Activated T-helper 2 cell treated with anti-CD3 and anti-CD28 coated beads, Interferon-gamma antibody, Interleukin-2, Interleukin-4, amounts not matched to agents 10 μg/mL and 5 μg/mL and 100 μg/mL, durations not matched to agents 14 hours and 24 hours and 36 hours (primary cell): ENCODE data around the gene PARVA. TPM values are rescaled to one million over a fixed set of nuclear protein-coding genes. Genes with fewer than 3 reads are reported as not detected.

ENCODE experiments used
- DNase-seq: peaks from one replicate; pipeline ENCODE4 v3.0.0; 2021; ENCODE audit warnings: low spot score
- H3K27ac Mint-ChIP-seq: one replicate; pipeline ENCODE4 v1.8.0; 2021; ENCODE audit warnings: mixed read lengths
- H3K27me3 Mint-ChIP-seq: one replicate; pipeline ENCODE4 v1.8.0; 2021; ENCODE audit warnings: low read depth, mixed read lengths
- H3K36me3 Mint-ChIP-seq: one replicate; pipeline ENCODE4 v1.8.0; 2021; ENCODE audit warnings: low read depth, mixed read lengths
- H3K4me1 Mint-ChIP-seq: one replicate; pipeline ENCODE4 v1.8.0; 2021; ENCODE audit warnings: low read depth, mixed read lengths
- H3K4me3 Mint-ChIP-seq: one replicate; pipeline ENCODE4 v1.8.0; 2021; ENCODE audit warnings: low read depth, mild to moderate bottlenecking, moderate library complexity, mixed read lengths
- H3K9me3 Mint-ChIP-seq: one replicate; pipeline ENCODE4 v1.8.0; 2021; ENCODE audit warnings: mixed read lengths
- intact Hi-C: fragments of 100-400 bp; cut with micrococcal nuclease; formaldehyde crosslinking; loops from one replicate; pipeline ENCODE4 v1.15.1; 2023
- total RNA-seq: library from RNA; stranded (reverse); gene quantifications from 2 replicates; pipeline ENCODE4 v1.2.3, GENCODE V29; 2022

PARVA gene
- total RNA-seq, 1 donor from 2014 or later = not detected

DNA sequence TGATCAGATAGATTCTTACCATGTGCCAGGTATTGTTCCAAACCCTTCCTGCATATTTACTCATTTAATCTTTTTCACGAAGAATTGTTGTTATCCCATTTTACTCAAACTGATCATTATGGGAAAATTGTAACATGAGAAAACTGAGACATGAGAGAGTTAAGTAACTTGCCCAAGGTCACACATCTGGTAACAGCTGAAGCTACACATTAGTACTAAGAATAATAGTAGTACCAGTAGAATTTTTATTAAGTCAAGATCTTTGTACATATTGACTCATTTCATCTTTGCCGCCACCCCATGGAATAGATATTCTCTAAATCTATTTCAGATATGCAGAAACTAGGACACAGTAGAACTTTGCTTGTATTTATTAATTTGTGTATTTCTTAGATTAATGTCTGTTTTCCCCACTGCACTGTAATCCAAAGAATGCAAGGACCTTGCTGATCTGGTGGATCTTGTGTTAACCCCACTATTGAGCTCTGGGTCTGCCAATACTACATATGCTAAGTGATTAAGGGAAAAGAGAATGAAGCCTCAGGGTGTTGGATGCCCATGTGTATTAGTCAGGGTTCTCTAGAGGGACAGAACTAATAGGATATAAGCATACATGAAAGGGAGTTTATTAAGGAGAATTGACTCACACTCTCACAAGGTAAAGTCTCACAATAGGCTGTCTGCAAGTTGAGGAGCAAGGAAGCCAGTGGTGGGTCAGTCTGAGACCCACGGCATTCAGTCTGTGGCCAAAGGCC lies 72.8 kb downstream of the PARVA start:
- no peaks in the 10 kb centered on the region for H3K4me1 Mint-ChIP-seq
- no peaks in the 10 kb centered on the region for H3K36me3 Mint-ChIP-seq
- no peak for DNase-seq
- no peaks in the 10 kb centered on the region for H3K9me3 Mint-ChIP-seq
- H3K4me3 Mint-ChIP-seq = no peak overlapping the region
- peaks cover 2% of the 10 kb centered on the region for H3K27me3 Mint-ChIP-seq
- intact Hi-C loops = no loop called here
- no peak overlapping the region for H3K27ac Mint-ChIP-seq

DNA sequence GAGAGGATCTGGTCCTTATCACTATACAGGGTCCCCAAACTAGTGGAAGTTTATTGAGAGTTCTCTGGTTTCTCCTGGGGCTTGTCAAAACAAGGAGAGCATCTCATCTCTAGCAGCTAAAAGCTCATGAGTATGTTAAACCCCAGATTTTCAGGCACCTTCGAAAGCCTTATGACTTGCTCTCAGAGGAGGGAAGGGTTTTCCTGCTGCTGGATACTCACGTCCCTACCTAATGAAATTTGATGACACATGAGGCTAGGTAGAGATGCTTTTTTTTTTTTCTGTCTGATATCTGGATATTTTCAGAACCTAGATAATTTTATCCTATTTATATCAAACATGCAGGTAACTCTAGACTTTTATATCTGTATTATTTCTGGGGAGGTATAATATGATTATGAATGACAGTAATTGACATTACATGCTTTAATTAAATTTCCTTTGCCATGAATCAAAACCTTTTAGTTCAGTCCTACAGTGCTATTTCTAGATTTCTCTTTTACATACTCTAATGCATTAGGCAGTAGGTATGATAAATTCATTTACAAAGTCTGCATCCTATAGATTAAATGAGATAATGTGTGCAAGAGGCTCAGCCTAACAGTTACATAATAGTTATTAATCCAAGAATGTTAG lies 73.9 kb downstream of the PARVA start:
- H3K27me3 Mint-ChIP-seq = peaks cover 2% of the 10 kb centered on the region
- H3K9me3 Mint-ChIP-seq = no peaks in the 10 kb centered on the region
- intact Hi-C loops = no loop called here
- no peaks in the 10 kb centered on the region for H3K4me1 Mint-ChIP-seq
- no peak overlapping the region for H3K27ac Mint-ChIP-seq
- no peak for DNase-seq
- no peaks in the 10 kb centered on the region for H3K36me3 Mint-ChIP-seq
- no peak overlapping the region for H3K4me3 Mint-ChIP-seq

GRCh38 chr11:12453243-12453642 lies 75.9 kb downstream of the PARVA start:
- Mint-ChIP-seq H3K27me3 (peaks cover 2% of the 10 kb centered on the region), H3K4me1 (no peaks in the 10 kb centered on the region), H3K36me3 (no peaks in the 10 kb centered on the region), H3K27ac (no peak overlapping the region), H3K9me3 (no peaks in the 10 kb centered on the region), H3K4me3 (no peak overlapping the region)
- intact Hi-C loops = no loop called here
- DNase-seq = no peak

DNA sequence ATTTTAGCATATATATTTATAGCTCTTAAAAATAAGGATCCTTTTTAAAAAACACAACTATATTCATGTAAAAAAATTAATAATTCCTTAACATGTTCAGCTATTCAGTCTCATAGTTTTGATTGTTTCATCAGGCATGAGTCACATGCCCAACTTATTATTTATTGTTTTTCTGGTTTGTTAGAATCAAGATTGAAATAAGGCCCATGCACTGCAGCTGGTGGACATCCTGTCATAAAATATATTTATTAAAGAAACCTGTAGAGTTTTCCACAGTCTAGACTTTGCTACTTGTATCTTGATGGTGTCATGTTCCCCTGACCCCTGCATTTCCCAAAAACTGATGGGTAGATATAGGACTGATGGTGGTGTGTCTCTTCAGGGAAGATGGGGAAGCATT lies 77.4 kb downstream of the PARVA start:
- H3K9me3 Mint-ChIP-seq = no peaks in the 10 kb centered on the region
- H3K4me3 Mint-ChIP-seq = no peak overlapping the region
- no peaks in the 10 kb centered on the region for H3K36me3 Mint-ChIP-seq
- no peak for DNase-seq
- intact Hi-C loops = no loop called here
- no peaks in the 10 kb centered on the region for H3K4me1 Mint-ChIP-seq
- peaks cover 2% of the 10 kb centered on the region for H3K27me3 Mint-ChIP-seq
- H3K27ac Mint-ChIP-seq = no peak overlapping the region

GRCh38 chr11:12455938-12456337 lies 78.6 kb downstream of the PARVA start:
- no peak for DNase-seq
- Mint-ChIP-seq H3K27me3 (peaks cover 2% of the 10 kb centered on the region), H3K4me3 (no peak overlapping the region), H3K9me3 (no peaks in the 10 kb centered on the region), H3K36me3 (no peaks in the 10 kb centered on the region), H3K4me1 (no peaks in the 10 kb centered on the region), H3K27ac (no peak overlapping the region)
- intact Hi-C loops = no loop called here

DNA sequence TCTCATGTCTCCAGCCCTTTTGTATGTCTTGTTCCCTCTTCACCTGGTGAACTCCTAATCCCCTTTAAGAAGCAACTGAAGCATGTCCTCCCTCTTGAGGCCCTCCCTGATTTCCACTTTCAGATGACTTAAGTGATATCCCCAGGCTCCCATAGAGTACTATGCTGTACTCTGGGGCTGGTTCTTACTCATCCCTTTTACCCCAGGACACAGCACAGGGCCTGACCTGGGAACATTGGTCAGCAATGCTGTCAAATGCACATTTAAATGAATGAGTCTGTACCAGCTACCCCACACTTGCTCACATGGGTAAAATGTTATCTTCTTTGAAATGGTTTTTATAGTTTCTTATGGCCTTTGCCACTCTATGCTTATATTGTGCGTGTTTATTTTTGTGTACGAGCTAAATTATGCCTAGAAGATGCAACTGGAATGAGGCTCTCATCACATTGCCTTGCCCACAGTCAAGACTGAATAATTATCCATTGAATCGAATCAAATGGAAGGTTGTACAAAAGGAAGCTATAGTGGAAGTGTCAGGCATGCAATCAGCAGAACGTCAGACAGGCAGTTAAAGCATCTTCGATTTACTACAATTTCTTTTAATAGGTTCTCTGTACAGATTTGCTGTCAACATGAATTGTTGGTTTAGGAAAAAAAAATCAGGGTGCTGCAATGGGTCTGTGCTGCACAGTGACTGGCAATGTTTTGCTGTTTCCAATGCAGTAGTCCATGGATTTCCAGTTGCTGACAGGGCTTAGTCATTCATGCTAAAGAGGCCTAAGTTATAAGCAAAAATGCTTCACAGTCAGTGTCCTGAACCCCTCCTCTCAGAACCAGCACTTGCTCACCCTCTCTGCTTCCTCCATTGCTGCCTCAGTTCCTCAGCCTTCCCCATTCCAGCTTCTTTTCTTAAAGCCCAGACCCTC lies 79.5 kb downstream of the PARVA start:
- no peak overlapping the region for H3K27ac Mint-ChIP-seq
- no peaks in the 10 kb centered on the region for H3K36me3 Mint-ChIP-seq
- H3K4me1 Mint-ChIP-seq = no peaks in the 10 kb centered on the region
- DNase-seq = no peak
- no peaks in the 10 kb centered on the region for H3K9me3 Mint-ChIP-seq
- intact Hi-C loops = no loop called here
- H3K27me3 Mint-ChIP-seq = peaks cover 2% of the 10 kb centered on the region
- H3K4me3 Mint-ChIP-seq = no peak overlapping the region

DNA sequence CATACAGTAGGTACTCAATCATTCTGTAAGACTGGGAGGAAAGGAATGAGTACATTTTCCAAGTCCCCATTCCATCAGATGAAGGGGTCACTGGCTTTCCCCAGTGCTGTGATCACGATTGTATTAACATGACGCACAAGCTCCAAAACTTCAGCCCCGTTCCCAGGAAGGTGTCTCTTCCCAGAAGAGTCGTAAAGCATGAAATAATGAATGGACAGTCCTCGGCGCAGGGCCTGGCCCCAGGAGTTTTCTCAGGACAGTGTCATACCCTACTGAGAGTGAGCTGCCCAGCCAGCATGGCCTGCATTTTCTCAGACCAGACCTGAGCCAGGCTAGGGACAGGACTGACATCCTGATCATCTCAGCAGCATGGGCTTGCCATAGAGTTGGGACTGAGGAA lies 80.7 kb downstream of the PARVA start:
- Mint-ChIP-seq H3K27me3 (peaks cover 2% of the 10 kb centered on the region), H3K9me3 (no peaks in the 10 kb centered on the region), H3K4me3 (no peak overlapping the region), H3K27ac (no peak overlapping the region), H3K36me3 (no peaks in the 10 kb centered on the region), H3K4me1 (no peaks in the 10 kb centered on the region)
- no peak for DNase-seq
- intact Hi-C loops = no loop called here

DNA sequence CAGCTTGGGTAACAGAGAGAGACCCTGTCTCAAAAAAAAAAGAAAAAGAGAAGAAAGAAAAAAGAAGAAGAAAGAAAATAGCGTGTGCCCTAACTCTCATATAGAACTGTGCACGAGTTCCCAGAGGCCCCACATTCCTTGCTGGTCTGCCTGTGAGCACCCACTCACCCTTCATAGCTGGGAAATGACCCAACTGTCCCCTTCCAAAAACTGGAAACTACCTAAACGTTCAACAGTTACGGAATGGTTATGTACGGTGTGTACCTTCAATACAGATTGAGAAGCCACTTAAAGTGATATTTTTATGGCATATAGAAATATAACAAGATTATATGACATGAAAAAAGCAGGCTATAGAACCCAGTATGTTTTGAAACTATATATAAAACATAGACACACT lies 82.0 kb downstream of the PARVA start:
- intact Hi-C loops = no loop called here
- Mint-ChIP-seq H3K27me3 (peaks cover 2% of the 10 kb centered on the region), H3K9me3 (peaks cover under 1% of the 10 kb centered on the region), H3K4me1 (no peaks in the 10 kb centered on the region), H3K36me3 (no peaks in the 10 kb centered on the region), H3K4me3 (no peak overlapping the region), H3K27ac (no peak overlapping the region)
- no peak for DNase-seq

- H3K9me3 Mint-ChIP-seq = peaks cover 3% of the 10 kb centered on the region
- DNase-seq = no peak
- no peak overlapping the region for H3K4me3 Mint-ChIP-seq
- no peaks in the 10 kb centered on the region for H3K36me3 Mint-ChIP-seq
- H3K27me3 Mint-ChIP-seq = peaks cover 2% of the 10 kb centered on the region
- intact Hi-C loops = no loop called here
- no peak overlapping the region for H3K27ac Mint-ChIP-seq
- no peaks in the 10 kb centered on the region for H3K4me1 Mint-ChIP-seq
Observed at GRCh38 chr11:12459865-12460444, 82.6 kb downstream of the PARVA start.

DNA sequence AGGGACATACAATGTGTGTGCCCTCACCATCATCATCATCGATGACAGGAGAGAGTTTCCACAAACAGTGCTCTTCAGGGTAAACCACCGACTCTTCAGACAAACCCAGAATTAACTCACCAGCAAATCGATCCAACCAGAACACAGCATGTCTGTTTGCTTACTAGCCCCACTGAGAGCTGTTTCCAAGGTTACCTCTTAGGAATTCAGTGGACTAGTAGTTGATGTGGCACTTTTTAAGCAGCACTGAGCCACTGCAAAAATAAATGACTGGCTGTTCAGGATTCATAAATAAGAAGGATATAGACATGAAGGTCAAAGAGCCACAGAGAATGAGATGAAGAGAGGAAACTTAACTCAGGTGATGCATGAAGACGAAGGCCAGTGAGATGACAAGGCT lies 83.1 kb downstream of the PARVA start:
- Mint-ChIP-seq H3K9me3 (peaks cover 3% of the 10 kb centered on the region), H3K36me3 (no peaks in the 10 kb centered on the region), H3K27me3 (no peaks in the 10 kb centered on the region), H3K4me1 (no peaks in the 10 kb centered on the region), H3K4me3 (no peak overlapping the region), H3K27ac (no peak overlapping the region)
- no peak for DNase-seq
- intact Hi-C loops = no loop called here

DNA sequence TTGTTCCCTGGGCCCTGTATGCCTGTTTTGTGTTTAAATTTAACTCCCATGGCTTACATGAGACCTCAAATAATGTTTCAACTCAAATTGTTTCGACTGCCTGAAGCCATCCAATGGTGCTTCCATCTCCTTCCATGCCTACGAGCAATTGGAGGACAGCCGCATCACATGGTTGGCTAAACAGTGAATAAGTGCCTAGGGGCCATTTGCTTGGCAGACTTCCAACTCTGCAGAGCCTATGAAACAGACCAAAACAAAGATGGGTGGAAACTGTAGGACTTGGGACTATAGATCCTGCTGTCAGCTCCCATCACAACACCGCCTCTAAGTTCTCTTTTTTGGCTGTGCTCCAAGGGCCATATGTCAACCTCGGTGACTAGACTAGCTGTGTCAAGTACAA lies 84.1 kb downstream of the PARVA start:
- H3K4me3 Mint-ChIP-seq = no peak overlapping the region
- H3K27ac Mint-ChIP-seq = no peak overlapping the region
- intact Hi-C loops = no loop called here
- H3K4me1 Mint-ChIP-seq = no peaks in the 10 kb centered on the region
- no peaks in the 10 kb centered on the region for H3K36me3 Mint-ChIP-seq
- no peaks in the 10 kb centered on the region for H3K27me3 Mint-ChIP-seq
- DNase-seq = no peak
- H3K9me3 Mint-ChIP-seq = peaks cover 3% of the 10 kb centered on the region

GRCh38 chr11:12464303-12464702 lies 86.9 kb downstream of the PARVA start:
- intact Hi-C loops = no loop called here
- H3K4me1 Mint-ChIP-seq = no peaks in the 10 kb centered on the region
- H3K27ac Mint-ChIP-seq = no peak overlapping the region
- no peaks in the 10 kb centered on the region for H3K36me3 Mint-ChIP-seq
- no peaks in the 10 kb centered on the region for H3K27me3 Mint-ChIP-seq
- H3K4me3 Mint-ChIP-seq = no peak overlapping the region
- no peak for DNase-seq
- H3K9me3 Mint-ChIP-seq = peaks cover 3% of the 10 kb centered on the region
